Stomach (tissue), 4 donors: ENCODE data around the gene ABCA7.

Experiments used
- EP300 ChIP-seq: sonication (generic); formaldehyde crosslinking; IDR thresholded peaks from one replicate; pipeline ENCODE4 v1.6.1; 2017; ENCODE audit warnings: antibody characterized with exemption
- POLR2A ChIP-seq, 4 donors: fragments of 450-650 bp; IDR thresholded peaks; one replicate each; pipeline ENCODE4 v1.6.1; 2016; ENCODE audit warnings: antibody characterized with exemption in 4 of 4, control low read depth in 2 of 4, mild to moderate bottlenecking in 1 of 4, moderate library complexity in 1 of 4
- TF ChIP-seq, protein P1 (sequence below), 7 experiments: fragments of 450-650 bp in 4 of 7; fragments of 200-600 bp in 3 of 7; sonication (generic) in 3 of 7; IDR thresholded peaks; one replicate each; pipeline ENCODE4 v1.5.1; 2016 to 2019; ENCODE audit warnings: antibody characterized with exemption in 7 of 7, control low read depth in 2 of 7, mild to moderate bottlenecking in 1 of 7

DNA sequence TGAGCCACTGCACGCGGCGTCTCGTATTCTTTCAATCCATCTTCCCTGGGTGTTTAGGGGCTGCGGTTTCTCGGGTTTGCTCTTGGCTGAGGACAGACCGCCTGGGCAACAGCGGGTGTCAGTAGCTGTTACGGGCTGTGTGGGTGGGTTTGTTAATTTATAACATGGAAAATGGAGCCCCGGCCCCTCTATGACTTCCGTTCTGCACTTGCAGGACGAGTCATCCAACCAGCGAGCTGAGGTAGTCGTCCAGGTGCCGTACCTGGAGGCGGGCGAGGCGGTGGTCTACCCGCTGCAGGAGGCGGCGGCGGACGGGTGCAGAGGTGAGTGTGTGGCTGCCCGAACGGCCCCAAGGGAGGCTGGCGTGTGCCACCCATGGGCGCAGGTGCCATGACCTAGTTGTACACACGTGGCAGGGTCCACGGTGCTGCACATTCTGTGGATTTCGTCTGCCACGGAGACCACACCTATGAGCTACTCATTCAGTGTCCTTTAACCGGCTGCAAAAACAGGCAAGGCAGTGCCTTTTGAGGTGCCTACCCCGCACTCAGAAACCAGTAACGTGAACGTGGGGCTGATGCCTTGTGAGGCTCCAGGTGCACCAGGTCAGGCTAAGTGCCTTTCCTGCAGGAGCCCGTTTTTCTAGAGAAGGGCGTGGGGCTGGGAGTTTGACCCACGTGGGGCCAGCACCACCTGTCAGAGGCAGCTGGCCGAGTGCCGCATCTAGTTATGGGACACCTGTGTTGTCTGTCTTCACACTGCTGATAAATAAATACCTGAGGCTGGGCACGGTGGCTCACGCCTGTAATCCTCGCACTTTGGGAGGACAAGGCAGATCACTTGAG, 44.3 kb downstream of the ABCA7 start:
- TF ChIP-seq, protein P1, sequence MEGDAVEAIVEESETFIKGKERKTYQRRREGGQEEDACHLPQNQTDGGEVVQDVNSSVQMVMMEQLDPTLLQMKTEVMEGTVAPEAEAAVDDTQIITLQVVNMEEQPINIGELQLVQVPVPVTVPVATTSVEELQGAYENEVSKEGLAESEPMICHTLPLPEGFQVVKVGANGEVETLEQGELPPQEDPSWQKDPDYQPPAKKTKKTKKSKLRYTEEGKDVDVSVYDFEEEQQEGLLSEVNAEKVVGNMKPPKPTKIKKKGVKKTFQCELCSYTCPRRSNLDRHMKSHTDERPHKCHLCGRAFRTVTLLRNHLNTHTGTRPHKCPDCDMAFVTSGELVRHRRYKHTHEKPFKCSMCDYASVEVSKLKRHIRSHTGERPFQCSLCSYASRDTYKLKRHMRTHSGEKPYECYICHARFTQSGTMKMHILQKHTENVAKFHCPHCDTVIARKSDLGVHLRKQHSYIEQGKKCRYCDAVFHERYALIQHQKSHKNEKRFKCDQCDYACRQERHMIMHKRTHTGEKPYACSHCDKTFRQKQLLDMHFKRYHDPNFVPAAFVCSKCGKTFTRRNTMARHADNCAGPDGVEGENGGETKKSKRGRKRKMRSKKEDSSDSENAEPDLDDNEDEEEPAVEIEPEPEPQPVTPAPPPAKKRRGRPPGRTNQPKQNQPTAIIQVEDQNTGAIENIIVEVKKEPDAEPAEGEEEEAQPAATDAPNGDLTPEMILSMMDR (IDR thresholded peaks at IDR 0.05): no peak
- no peak for TF ChIP-seq EP300
- no peak for TF ChIP-seq POLR2A (IDR thresholded peaks at IDR 0.05)
